Stimulated activated CD8-positive, alpha-beta memory T cell treated with anti-CD3 and anti-CD28 coated beads, Interleukin-2, amount 100 ng/mL, for 48 hours (primary cell): ENCODE data around the gene USP32.

Experiments
- DNase-seq, 2 donors: peaks; one replicate each; pipeline ENCODE4 v3.0.0-alpha.2; 2020; ENCODE audit warnings: low read depth in 2 of 2

The USP32 gene

GRCh38 chr17:60153606-60154390 lies 238.1 kb downstream of the USP32 start:
- no peak for DNase-seq

DNA sequence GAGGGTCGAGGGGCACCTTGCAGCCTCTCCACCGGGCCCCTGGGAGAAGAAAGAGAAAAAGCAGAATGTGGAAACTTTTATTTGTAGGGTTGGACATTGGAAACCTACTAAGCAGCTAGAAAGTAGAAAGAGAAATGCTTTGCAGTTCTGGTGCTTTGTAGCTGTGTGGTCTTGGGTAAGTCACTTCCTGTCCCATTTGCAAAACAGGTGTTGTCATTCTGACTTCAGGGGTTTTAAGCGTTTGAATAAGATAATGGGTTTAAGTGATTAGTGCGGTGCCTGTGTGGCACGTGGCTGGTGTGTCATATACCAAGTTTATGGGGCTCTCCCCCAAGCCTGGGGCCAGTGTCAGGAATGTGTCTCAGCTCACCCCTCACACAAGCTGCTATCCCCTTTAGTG lies 240.6 kb downstream of the USP32 start:
- no peak for DNase-seq

DNA sequence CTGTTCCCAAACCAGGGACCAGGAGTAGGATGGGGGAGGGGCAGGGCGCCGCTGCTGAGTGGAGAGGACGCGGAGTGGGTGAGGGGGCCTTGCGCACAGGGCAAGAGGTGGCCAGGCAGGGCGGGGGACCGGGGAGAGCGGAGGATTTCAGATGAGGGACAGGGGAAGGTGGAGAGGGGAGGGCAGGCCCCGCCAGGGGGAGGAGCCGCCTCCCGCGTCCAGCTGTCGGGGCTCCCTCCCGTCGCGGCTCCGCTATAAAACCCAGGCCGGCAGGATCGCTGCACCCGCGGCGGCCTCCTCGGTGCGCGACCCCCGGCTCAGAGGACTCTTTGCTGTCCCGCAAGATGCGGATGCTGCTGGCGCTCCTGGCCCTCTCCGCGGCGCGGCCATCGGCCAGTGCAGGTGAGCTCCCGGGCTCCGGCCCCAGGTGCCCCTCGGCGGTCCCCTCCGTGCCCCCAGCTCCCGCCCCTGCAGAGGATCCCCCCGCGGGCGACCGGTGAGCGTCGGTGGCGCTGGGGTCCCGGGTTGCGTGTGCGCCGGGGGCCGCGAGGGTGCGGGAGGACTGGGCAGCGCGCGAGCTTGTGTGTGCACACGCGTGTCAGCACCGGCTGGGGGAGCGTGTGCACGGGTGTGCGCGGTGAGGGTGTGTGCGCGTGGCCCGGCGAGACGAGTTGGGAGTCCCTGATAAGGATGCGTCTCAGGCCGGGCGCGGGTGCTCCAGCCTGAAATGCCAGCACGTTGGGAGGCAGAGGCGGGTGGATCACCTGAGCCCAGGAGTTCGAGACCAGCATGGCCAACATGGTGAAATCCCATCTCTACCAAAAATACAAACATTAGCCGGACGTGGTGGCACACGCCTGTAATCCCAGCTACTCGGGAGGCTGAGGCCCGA lies 242.0 kb downstream of the USP32 start, which contains the start of gene CA4:
TSS of gene CA4 (plus strand) at position 283 of the 892 bp plus-strand sequence. CDS start at position 345, 62 bp downstream.
- DNase-seq = no peak

- DNase-seq = no peak
These were observed 243.6 kb downstream of the USP32 start for GRCh38 chr17:60148373-60148772.

GRCh38 chr17:60147553-60148223 lies 244.2 kb downstream of the USP32 start:
- DNase-seq = no peak

- no peak for DNase-seq
These were observed 245.7 kb downstream of the USP32 start for GRCh38 chr17:60146206-60146605.

GRCh38 chr17:60145006-60145935 lies 246.7 kb downstream of the USP32 start:
- DNase-seq = no peak

DNA sequence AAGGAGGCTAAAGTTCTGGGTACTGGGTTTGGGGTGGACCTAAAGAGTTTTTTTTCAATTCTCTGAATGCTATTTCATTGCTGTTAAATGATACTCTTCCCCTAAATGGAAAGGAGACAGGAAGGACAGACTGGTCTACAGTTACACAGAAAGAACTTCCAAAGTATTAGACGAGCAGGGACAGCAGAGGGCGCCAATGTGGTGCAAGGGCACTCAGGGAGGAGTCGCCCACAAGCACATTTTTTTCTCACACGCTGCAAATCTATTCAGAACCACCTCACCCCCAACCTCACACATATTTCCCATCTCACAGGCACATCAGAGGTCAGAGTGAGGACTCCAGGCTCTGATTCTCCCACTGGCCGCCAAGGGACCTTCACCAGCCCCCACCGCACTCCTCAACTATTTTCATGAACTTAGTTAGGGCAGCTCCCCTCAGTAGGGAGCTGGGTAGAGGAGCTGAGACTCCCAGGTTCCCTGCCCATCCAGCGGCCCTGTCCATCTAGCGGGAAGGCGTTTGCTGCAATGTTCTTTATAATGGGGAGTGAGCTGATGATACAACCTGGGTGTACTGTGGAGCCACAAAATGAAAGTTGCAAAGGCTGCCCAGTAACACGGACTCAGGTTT lies 248.9 kb downstream of the USP32 start:
- peak; percentile 64 to 78 for DNase-seq

DNA sequence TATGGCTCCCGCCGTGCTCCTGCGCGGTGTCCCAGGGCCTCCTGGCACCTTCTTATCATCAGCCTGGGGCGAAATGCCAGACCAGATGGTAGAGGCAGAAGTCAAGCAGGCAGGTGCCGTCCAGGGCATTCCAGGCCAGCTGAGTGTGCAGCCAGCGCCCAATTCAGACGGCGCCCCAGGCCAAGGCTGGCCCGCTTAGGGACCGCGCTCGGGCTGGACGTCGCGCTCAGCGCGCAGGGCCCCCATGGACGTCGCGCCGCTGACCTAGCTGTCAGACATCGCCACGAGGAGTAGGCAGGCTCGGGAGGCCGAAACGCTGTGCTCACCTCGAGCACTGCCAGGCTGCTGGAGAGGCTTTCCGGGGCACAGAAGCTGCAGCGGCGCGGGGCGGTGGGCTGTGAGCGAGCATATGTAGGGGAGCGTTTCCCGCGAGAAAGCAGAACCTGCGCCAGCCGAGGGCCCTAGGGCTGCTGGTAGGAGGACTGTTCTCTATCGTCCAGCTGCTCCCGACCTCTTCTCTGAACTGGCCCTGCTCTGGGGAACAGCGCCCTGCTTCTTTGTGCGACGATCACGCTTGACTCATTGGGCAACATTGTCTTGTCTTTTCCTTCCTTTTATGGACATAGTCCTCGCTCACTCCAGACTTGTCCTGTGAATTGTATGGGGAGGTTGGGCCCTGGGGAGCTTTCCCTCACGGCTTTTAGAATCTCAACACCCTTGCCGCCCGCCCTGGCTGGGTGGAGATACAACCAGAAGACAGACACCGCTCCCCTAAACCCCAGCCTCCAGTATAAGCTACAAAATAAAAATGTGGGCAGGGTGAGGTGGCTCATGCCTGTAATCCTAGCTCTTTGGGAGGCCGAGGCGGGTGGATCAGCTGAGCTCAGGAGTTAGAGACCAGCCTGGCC lies 250.6 kb downstream of the USP32 start:
- DNase-seq = no peak

DNA sequence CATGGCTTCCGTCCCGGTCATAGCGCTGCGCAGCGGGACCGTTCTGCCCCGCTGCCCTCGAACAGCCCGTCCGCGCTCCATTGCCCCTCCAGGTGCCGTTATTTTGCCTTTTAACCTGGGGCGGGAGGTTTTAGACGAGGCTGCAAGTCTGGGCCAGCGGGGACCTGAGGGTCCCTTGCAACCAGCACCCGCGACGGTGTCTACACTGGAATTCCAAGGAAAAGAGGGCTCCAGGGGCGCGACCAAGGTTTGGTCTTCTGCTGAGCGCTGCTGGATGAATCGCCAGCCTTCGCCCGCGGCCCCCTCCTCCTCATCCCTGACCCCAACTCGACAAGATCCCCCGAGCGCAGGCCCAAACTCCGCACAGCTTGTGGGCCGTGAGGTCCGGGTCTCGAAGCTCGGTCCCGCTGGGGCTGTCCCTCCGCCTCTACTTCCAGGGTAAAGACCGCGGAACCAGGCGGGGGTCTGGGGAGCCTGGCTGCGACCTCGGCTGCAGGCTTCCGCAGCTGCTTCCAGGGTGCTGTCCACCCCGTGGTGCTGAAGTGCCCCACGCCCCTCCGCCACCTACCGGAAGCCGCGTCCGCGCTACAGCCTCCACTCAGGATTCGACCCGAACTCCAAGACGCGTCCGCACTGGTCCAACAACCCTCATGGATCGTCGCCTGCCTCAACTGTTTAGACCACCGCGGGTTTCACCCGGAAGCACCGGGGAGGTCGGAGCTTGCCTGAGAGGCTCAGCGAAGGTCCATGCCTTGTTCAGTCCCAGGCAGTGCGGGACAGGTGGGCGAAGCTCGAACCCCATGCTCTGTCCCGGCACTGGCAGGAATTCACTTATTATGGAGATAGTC lies 252.3 kb downstream of the USP32 start:
- DNase-seq = peak; percentile 46 to 53

DNA sequence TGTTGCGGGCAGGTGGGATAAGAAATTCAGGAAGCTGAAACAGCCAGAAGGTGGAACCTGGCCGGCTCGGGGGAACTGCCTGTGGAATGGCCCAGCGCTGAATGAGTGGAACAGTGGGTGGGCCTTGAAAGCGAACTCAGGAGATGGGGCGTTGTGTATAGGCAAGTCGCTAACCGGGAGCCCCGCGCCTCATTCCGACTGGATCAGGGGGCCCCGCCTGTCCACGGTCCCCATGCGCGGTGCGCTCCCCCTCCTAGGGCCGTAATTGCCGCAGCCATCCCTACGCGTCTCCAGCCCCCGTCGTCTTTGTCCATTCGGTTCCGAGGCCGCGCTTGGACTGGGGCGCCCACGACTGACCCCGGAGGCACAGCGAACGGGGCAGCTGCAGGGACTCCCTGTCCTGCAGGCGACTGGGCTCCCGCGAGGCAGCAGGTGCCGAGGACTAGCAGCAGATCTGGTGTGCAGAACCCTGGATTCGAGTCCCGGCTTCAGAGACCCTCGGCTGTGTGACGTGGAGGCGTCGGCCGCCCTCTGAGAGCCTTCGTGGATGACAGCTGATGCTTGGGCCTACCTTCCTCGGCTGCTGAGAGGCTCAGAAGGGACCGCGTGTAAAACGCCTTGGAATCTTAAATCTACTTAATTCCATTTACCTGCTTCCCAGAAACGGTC lies 253.0 kb downstream of the USP32 start:
- no peak for DNase-seq

GRCh38 chr17:60137731-60138130 lies 254.2 kb downstream of the USP32 start:
- DNase-seq = no peak

- DNase-seq = no peak
These were observed 255.8 kb downstream of the USP32 start for GRCh38 chr17:60135951-60136666.

- peak; percentile 70 to 78 for DNase-seq
These were observed 256.6 kb downstream of the USP32 start for GRCh38 chr17:60135151-60135950.

GRCh38 chr17:60134396-60135150 lies 257.4 kb downstream of the USP32 start:
- DNase-seq = no peak

- no peak for DNase-seq
These were observed 261.5 kb downstream of the USP32 start for GRCh38 chr17:60130466-60130865.
